Measurements from ENCODE around the gene OGFOD2.

DNA sequence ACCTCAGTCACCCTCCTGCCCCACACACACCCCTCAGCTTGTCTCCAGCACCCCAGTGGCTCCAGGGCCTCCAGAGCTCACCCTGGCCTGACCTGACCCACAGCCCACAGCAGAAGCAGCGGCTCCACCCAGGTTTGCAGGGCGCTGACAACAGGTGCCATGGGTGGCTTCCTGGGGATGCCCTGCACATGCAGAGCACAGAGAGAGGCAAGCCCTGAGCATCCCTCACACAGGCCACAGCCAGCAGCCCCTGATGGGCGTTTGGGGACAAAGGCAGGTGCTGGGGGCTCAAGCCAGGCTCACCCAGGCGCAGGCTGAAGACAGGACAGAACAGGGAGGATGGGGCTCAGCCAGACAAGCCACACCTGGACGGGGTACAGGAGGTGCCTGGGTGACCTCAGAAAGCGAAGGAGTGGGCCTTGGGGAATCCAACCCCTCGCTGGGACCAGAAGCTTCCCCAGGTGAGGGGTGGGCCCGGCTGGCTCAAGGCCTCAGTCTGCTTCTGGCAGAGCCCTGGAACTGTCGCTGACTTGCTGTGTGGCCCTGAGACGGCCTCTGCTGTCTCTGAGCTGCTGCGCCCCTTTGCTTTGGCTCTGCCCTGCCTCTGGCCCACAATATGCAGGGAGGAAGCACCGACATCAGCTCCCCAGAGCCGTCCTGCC is 16.0 kb downstream of the OGFOD2 start:
- TF ChIP-seq, protein P1, sequence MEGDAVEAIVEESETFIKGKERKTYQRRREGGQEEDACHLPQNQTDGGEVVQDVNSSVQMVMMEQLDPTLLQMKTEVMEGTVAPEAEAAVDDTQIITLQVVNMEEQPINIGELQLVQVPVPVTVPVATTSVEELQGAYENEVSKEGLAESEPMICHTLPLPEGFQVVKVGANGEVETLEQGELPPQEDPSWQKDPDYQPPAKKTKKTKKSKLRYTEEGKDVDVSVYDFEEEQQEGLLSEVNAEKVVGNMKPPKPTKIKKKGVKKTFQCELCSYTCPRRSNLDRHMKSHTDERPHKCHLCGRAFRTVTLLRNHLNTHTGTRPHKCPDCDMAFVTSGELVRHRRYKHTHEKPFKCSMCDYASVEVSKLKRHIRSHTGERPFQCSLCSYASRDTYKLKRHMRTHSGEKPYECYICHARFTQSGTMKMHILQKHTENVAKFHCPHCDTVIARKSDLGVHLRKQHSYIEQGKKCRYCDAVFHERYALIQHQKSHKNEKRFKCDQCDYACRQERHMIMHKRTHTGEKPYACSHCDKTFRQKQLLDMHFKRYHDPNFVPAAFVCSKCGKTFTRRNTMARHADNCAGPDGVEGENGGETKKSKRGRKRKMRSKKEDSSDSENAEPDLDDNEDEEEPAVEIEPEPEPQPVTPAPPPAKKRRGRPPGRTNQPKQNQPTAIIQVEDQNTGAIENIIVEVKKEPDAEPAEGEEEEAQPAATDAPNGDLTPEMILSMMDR (IDR thresholded peaks at IDR 0.05; ENCODE audit: low read depth, low read length, missing input control): no peak
- TF ChIP-seq, protein P2, sequence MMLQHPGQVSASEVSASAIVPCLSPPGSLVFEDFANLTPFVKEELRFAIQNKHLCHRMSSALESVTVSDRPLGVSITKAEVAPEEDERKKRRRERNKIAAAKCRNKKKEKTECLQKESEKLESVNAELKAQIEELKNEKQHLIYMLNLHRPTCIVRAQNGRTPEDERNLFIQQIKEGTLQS (IDR thresholded peaks at IDR 0.05): no peak
- TF ChIP-seq TAF1 (conservative IDR thresholded peaks at IDR 0.05) (no peak), RAD21 (IDR thresholded peaks at IDR 0.05) (no peak), JUND (IDR thresholded peaks at IDR 0.05) (no peak), GABPA (IDR thresholded peaks at IDR 0.05 in 1 of 2, conservative IDR thresholded peaks at IDR 0.05 in 1 of 2) (no peak), HNF4G (IDR thresholded peaks at IDR 0.05) (no peak), FOXA1 (IDR thresholded peaks at IDR 0.05) (no peak), EGR1 (IDR thresholded peaks at IDR 0.05; ENCODE audit: low read depth in 2 of 2) (no peak)
- TF ChIP-seq, protein P3, sequence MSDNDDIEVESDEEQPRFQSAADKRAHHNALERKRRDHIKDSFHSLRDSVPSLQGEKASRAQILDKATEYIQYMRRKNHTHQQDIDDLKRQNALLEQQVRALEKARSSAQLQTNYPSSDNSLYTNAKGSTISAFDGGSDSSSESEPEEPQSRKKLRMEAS (IDR thresholded peaks at IDR 0.05): no peak
- TF ChIP-seq, protein P4, sequence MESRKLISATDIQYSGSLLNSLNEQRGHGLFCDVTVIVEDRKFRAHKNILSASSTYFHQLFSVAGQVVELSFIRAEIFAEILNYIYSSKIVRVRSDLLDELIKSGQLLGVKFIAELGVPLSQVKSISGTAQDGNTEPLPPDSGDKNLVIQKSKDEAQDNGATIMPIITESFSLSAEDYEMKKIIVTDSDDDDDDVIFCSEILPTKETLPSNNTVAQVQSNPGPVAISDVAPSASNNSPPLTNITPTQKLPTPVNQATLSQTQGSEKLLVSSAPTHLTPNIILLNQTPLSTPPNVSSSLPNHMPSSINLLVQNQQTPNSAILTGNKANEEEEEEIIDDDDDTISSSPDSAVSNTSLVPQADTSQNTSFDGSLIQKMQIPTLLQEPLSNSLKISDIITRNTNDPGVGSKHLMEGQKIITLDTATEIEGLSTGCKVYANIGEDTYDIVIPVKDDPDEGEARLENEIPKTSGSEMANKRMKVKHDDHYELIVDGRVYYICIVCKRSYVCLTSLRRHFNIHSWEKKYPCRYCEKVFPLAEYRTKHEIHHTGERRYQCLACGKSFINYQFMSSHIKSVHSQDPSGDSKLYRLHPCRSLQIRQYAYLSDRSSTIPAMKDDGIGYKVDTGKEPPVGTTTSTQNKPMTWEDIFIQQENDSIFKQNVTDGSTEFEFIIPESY (IDR thresholded peaks at IDR 0.05): no peak
- TF ChIP-seq, protein P5, sequence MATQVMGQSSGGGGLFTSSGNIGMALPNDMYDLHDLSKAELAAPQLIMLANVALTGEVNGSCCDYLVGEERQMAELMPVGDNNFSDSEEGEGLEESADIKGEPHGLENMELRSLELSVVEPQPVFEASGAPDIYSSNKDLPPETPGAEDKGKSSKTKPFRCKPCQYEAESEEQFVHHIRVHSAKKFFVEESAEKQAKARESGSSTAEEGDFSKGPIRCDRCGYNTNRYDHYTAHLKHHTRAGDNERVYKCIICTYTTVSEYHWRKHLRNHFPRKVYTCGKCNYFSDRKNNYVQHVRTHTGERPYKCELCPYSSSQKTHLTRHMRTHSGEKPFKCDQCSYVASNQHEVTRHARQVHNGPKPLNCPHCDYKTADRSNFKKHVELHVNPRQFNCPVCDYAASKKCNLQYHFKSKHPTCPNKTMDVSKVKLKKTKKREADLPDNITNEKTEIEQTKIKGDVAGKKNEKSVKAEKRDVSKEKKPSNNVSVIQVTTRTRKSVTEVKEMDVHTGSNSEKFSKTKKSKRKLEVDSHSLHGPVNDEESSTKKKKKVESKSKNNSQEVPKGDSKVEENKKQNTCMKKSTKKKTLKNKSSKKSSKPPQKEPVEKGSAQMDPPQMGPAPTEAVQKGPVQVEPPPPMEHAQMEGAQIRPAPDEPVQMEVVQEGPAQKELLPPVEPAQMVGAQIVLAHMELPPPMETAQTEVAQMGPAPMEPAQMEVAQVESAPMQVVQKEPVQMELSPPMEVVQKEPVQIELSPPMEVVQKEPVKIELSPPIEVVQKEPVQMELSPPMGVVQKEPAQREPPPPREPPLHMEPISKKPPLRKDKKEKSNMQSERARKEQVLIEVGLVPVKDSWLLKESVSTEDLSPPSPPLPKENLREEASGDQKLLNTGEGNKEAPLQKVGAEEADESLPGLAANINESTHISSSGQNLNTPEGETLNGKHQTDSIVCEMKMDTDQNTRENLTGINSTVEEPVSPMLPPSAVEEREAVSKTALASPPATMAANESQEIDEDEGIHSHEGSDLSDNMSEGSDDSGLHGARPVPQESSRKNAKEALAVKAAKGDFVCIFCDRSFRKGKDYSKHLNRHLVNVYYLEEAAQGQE (IDR thresholded peaks at IDR 0.05): no peak

All from liver (tissue), 3 donors.